Endothelial cell of umbilical vein (primary cell): ENCODE data around the gene ATP10A. TPM values are rescaled to one million over a fixed set of nuclear protein-coding genes. Genes with fewer than 3 reads are reported as not detected.

ENCODE experiments used
- BruUV-seq: library from RNA; stranded (reverse); fragments of 400-500 nt; replicated peaks from 2 replicates; lab custom pipeline; 2021; lab: Mats Ljungman, UMichigan
- CTCF ChIA-PET: fragments of 300-600, 350-600 bp; sonication (Branson Sonifier 250); formaldehyde crosslinking; loops from one replicate; lab custom pipeline; 2021; ENCODE audit warnings: antibody characterized with exemption, inconsistent platforms; lab: Charles Lee
- POLR2A ChIA-PET: fragments of 300-600, 350-600 bp; sonication (Branson Sonifier 250); formaldehyde crosslinking; loops from one replicate; lab custom pipeline; 2021; ENCODE audit warnings: antibody characterized with exemption, inconsistent platforms; lab: Charles Lee
- DNase-seq: peaks from one replicate; pipeline ENCODE4 v3.0.0-alpha.2; 2011; ENCODE audit warnings: low read depth, low spot score
- FAIRE-seq: peaks from 2 replicates; lab custom pipeline; 2011; peaks lifted over from hg19 to GRCh38; lab: Jason Lieb, UNC
- H2AFZ ChIP-seq: 2 replicates; pipeline ENCODE4 v1.6.0; 2012; ENCODE audit warnings: low read depth, low read length, control low read depth, inconsistent platforms
- H3K27ac ChIP-seq: 2 replicates; pipeline ENCODE4 v1.5.1; 2011; ENCODE audit warnings: low read depth, mild to moderate bottlenecking, control low read depth, low read length, moderate library complexity; ENCODE audit not compliant: insufficient read depth
- H3K27me3 ChIP-seq, 2 experiments: 2 replicates each; pipeline versions ENCODE4 v1.6.0 to v1.6.1; 2011; ENCODE audit warnings: low read length in 2 of 2, mixed read lengths in 1 of 2; ENCODE audit not compliant: control insufficient read depth in 2 of 2, insufficient read depth in 2 of 2
- H3K36me3 ChIP-seq, 2 experiments: 2 replicates in 1 of 2; 3 replicates in 1 of 2; pipeline ENCODE4 v1.5.1; 2011; ENCODE audit warnings: low read length in 2 of 2, mild to moderate bottlenecking in 1 of 2, moderate library complexity in 1 of 2; ENCODE audit not compliant: control insufficient read depth in 2 of 2, insufficient read depth in 2 of 2; ENCODE audit errors: extremely low read depth in 1 of 2
- H3K4me1 ChIP-seq: 3 replicates; pipeline ENCODE4 v1.5.1; 2011; ENCODE audit warnings: mild to moderate bottlenecking, low read length; ENCODE audit not compliant: control insufficient read depth, insufficient read depth; ENCODE audit errors: extremely low read depth
- H3K4me2 ChIP-seq: 2 replicates; pipeline ENCODE4 v1.6.1; 2011; ENCODE audit warnings: low read length, control low read depth, mixed read lengths; ENCODE audit not compliant: insufficient read depth
- H3K4me3 ChIP-seq, 3 experiments: fragments of 200-600 bp in 1 of 3; sonication (generic), shearing (Covaris generic) in 1 of 3; replicated peaks in 1 of 3; 2 replicates each; pipeline ENCODE4 v1.5.1; 2011 to 2016; ENCODE audit warnings: control low read depth in 3 of 3, low read length in 3 of 3, mild to moderate bottlenecking in 2 of 3, inconsistent platforms in 1 of 3, low read depth in 1 of 3, moderate library complexity in 1 of 3; ENCODE audit not compliant: insufficient read depth in 1 of 3
- H3K79me2 ChIP-seq: 2 replicates; pipeline ENCODE4 v1.6.0; 2012; ENCODE audit warnings: low read length, inconsistent platforms; ENCODE audit not compliant: control insufficient read depth, insufficient read depth
- H3K9ac ChIP-seq: replicated peaks from 2 replicates; pipeline ENCODE3; 2011; ENCODE audit warnings: low read length, control low read depth; ENCODE audit not compliant: insufficient read depth; ENCODE audit errors: extremely low read depth
- H3K9me1 ChIP-seq: replicated peaks from 3 replicates; pipeline ENCODE4 v1.6.0; 2011; ENCODE audit warnings: mild to moderate bottlenecking, low read length; ENCODE audit not compliant: control insufficient read depth, insufficient read depth; ENCODE audit errors: extremely low read depth
- H3K9me3 ChIP-seq: replicated peaks from 2 replicates; pipeline ENCODE4 v1.5.1; 2012; ENCODE audit warnings: low read length, inconsistent platforms; ENCODE audit not compliant: control insufficient read depth, insufficient read depth
- H4K20me1 ChIP-seq: replicated peaks from 2 replicates; pipeline ENCODE3; 2011; ENCODE audit warnings: mild to moderate bottlenecking, low read length; ENCODE audit not compliant: control insufficient read depth, insufficient read depth; ENCODE audit errors: extremely low read depth
- CTCF ChIP-seq, 2 donors: IDR thresholded peaks; 1 replicate in 1 of 2; 2 replicates in 1 of 2; pipeline ENCODE4 v1.5.1; 2011; ENCODE audit warnings: low read length in 2 of 2, mild to moderate bottlenecking in 2 of 2, moderate library complexity in 2 of 2, control low read depth in 1 of 2, inconsistent platforms in 1 of 2, low read depth in 1 of 2; ENCODE audit not compliant: insufficient read depth in 1 of 2; ENCODE audit errors: extremely low read depth in 1 of 2
- EZH2 ChIP-seq: IDR thresholded peaks from 2 replicates; pipeline ENCODE4 v1.6.1; 2012; ENCODE audit warnings: borderline replicate concordance, low read depth, mild to moderate bottlenecking, moderate library complexity, low read length, inconsistent platforms; ENCODE audit not compliant: severe bottlenecking
- FOS ChIP-seq: IDR thresholded peaks from 2 replicates; pipeline ENCODE4 v1.6.1; 2011; ENCODE audit warnings: mild to moderate bottlenecking, low read length, moderate library complexity, borderline replicate concordance; ENCODE audit not compliant: insufficient read depth
- GATA2 ChIP-seq: IDR thresholded peaks from 2 replicates; pipeline ENCODE4 v1.7.0; 2011; ENCODE audit warnings: low read depth, mild to moderate bottlenecking, moderate library complexity, mixed read lengths, low read length; ENCODE audit not compliant: insufficient read length, insufficient read depth
- MAX ChIP-seq: IDR thresholded peaks from 2 replicates; pipeline ENCODE4 v1.6.1; 2011; ENCODE audit not compliant: insufficient read depth, insufficient read length
- MYC ChIP-seq: IDR thresholded peaks from one replicate; pipeline ENCODE4 v1.6.1; 2011; ENCODE audit warnings: mild to moderate bottlenecking, low read depth, low read length
- POLR2AphosphoS5 ChIP-seq: IDR thresholded peaks from 2 replicates; pipeline ENCODE4 v1.6.1; 2012; ENCODE audit warnings: low read depth, mild to moderate bottlenecking, control low read depth, low read length, moderate library complexity; ENCODE audit not compliant: insufficient read depth
- dilution Hi-C: fragments of 300-500 bp; cut with MboI; formaldehyde crosslinking; loops from one replicate; pipeline ENCODE4 v1.15.0; 2019; ENCODE audit warnings: low sequenced_read_pairs; ENCODE audit not compliant: extremely low pct_ligation_motif_present
- intact Hi-C: fragments of 100-400 bp; cut with micrococcal nuclease; formaldehyde crosslinking; loops from one replicate; pipeline ENCODE4 v1.10.0; 2022
- polyA plus RNA-seq, 4 experiments: library from polyadenylated mRNA; depleted of rRNA in 3 of 4; stranded (reverse) in 3 of 4; unstranded in 1 of 4; fragments of >200 nt; gene quantifications; 2 replicates each; pipeline versions ENCODE4 v1.2.1 to v1.2.3, GENCODE V29; 2011 to 2012; ENCODE audit warnings: missing spikeins in 1 of 4
- total RNA-seq: library from RNA; stranded (reverse); gene quantifications from 2 replicates; pipeline ENCODE4 v1.2.3, GENCODE V29; 2021

ATP10A gene
- total and polyA plus RNA-seq, 2 donors (not counting 3 experiments of a cell fraction or from before 2014, with no cell fraction given): not detected

GRCh38 chr15:25663515-25663914 lies 199.6 kb downstream of the ATP10A start:
- Histone ChIP-seq H4K20me1 (no peaks in the 10 kb centered on the region), H2AFZ (no peak overlapping the region), H3K36me3 (no peaks in the 10 kb centered on the region), H3K27me3 (no peaks in the 10 kb centered on the region), H3K4me3 (no peak overlapping the region), H3K79me2 (no peaks in the 10 kb centered on the region), H3K27ac (no peak overlapping the region), H3K9me3 (peaks cover 3% of the 10 kb centered on the region), H3K9ac (no peak overlapping the region), H3K4me1 (no peaks in the 10 kb centered on the region), H3K4me2 (no peak overlapping the region), H3K9me1 (no peaks in the 10 kb centered on the region)
- no peak for TF ChIP-seq POLR2AphosphoS5
- TF ChIP-seq CTCF (IDR thresholded peaks at IDR 0.05; ENCODE audit: extremely low read depth in 1 of 2, insufficient read depth in 1 of 2, low read depth in 1 of 2, low read length in 2 of 2): no peak
- no peak for TF ChIP-seq FOS
- TF ChIP-seq GATA2: no peak
- no peak for TF ChIP-seq MAX
- TF ChIP-seq MYC: no peak
- no peak for TF ChIP-seq EZH2
- DNase-seq (no peak), FAIRE-seq (no peak)
- BruUV-seq: no TSS peak
- ChIA-PET CTCF (no interaction called here), POLR2A (no interaction called here)
- intact Hi-C loops: no loop called here
- dilution Hi-C loops: no loop called here
